A673 (cell line): ENCODE results near the gene ZEB2.

ENCODE experiments used
- CTCF ChIP-seq: fragments of 300-800, 200-600 bp; sonication (generic); conservative IDR thresholded peaks from 2 replicates; pipeline ENCODE4 v1.5.1; 2017; ENCODE audit warnings: low read depth, mild to moderate bottlenecking, antibody characterized with exemption, low read length, moderate library complexity, mixed read lengths
- EZH2 ChIP-seq: fragments of 200-600 bp; sonication (generic); IDR thresholded peaks from 2 replicates; pipeline ENCODE4 v1.6.1; 2017; ENCODE audit warnings: borderline replicate concordance, low read depth, mild to moderate bottlenecking, mixed read lengths, antibody characterized with exemption, low read length; ENCODE audit not compliant: poor library complexity, severe bottlenecking

GRCh38 chr2:144566448-144566847 is 46.5 kb upstream of the ZEB2 start:
- no peak for TF ChIP-seq CTCF
- no peak for TF ChIP-seq EZH2
